MCF 10A (cell line): ENCODE results near the gene CPLANE2. TPM values are rescaled to one million over a fixed set of nuclear protein-coding genes. Genes with fewer than 3 reads are reported as not detected.

Experiments
- BruUV-seq: library from RNA; stranded (reverse); fragments of 400-500 nt; replicated peaks from 2 replicates; lab custom pipeline; 2021; lab: Mats Ljungman, UMichigan
- CTCF ChIA-PET: fragments of 300-600 bp; sonication (Branson Sonifier 250); formaldehyde crosslinking; extraction: SDS; loops from one replicate; lab custom pipeline; 2021; ENCODE audit warnings: antibody characterized with exemption, inconsistent platforms; lab: Yijun Ruan, JAX
- POLR2A ChIA-PET: fragments of 300-600, 350-650 bp; sonication (Branson Sonifier 250); formaldehyde crosslinking; extraction: SDS; loops from one replicate; lab custom pipeline; 2020; ENCODE audit warnings: antibody characterized with exemption, inconsistent platforms; lab: Yijun Ruan, JAX
- DNase-seq: peaks from one replicate; pipeline ENCODE4 v3.0.0-alpha.2; 2018; ENCODE audit not compliant: unreplicated experiment
- H3K27ac Mint-ChIP-seq: one replicate; pipeline ENCODE4 v1.8.0; 2022; ENCODE audit warnings: mild to moderate bottlenecking, low read depth, mixed read lengths; ENCODE audit not compliant: unreplicated experiment
- H3K27me3 Mint-ChIP-seq: one replicate; pipeline ENCODE4 v1.8.0; 2022; ENCODE audit warnings: mixed read lengths; ENCODE audit not compliant: insufficient read depth, unreplicated experiment
- H3K36me3 Mint-ChIP-seq: one replicate; pipeline ENCODE4 v1.8.0; 2022; ENCODE audit warnings: mild to moderate bottlenecking, moderate library complexity, mixed read lengths; ENCODE audit not compliant: insufficient read depth, unreplicated experiment
- H3K4me1 Mint-ChIP-seq: one replicate; pipeline ENCODE4 v1.8.0; 2022; ENCODE audit warnings: mixed read lengths; ENCODE audit not compliant: insufficient read depth, unreplicated experiment
- H3K4me3 Mint-ChIP-seq: one replicate; pipeline ENCODE4 v1.8.0; 2022; ENCODE audit warnings: mild to moderate bottlenecking, moderate library complexity, mixed read lengths; ENCODE audit not compliant: unreplicated experiment
- H3K9me3 Mint-ChIP-seq: one replicate; pipeline ENCODE4 v1.8.0; 2022; ENCODE audit warnings: mixed read lengths; ENCODE audit not compliant: unreplicated experiment
- CTCF ChIP-seq: fragments of 200-600 bp; IDR thresholded peaks from one replicate; pipeline ENCODE4 v1.8.0; 2022; ENCODE audit warnings: antibody characterized with exemption, mild to moderate bottlenecking; ENCODE audit not compliant: unreplicated experiment
- intact Hi-C: fragments of 100-400 bp; cut with micrococcal nuclease; formaldehyde crosslinking; loops from 2 replicates; pipeline ENCODE4 v1.14.1; 2022
- total RNA-seq: library from RNA; stranded (reverse); gene quantifications from 2 replicates; pipeline ENCODE4 v1.2.3, GENCODE V29; 2022

Gene CPLANE2
- total RNA-seq, 1 experiment from 2014 or later, result 8.3 TPM

DNA sequence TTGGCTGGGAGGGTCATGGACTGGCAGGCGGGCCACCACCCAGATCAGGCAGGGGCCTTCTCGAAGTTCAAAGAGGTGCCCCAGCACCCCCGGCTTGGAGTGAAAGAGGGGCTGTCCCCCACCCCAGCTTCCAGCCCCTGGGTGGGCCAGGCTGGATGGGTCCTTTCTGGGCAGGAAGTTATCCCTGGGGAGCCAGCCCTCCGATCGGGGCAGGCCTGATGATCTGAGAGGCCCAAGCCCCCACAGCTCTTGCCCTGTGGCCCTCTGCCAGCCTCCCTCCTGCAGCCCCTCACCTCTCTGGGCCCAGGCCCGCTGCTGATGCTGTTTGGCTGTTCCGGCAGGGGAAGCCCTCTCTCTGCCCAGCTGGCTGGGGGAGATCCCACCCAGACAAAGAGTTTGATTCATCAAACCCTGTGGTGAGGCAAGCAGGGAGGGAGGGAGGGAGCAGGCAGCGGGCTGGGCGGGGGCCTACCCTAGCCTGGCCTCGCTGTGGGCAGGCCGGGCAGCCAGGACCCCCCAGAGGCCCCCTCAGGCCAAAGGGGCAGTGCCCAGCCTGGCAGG is 27.1 kb downstream of the CPLANE2 start:
- no TSS peak for BruUV-seq

DNA sequence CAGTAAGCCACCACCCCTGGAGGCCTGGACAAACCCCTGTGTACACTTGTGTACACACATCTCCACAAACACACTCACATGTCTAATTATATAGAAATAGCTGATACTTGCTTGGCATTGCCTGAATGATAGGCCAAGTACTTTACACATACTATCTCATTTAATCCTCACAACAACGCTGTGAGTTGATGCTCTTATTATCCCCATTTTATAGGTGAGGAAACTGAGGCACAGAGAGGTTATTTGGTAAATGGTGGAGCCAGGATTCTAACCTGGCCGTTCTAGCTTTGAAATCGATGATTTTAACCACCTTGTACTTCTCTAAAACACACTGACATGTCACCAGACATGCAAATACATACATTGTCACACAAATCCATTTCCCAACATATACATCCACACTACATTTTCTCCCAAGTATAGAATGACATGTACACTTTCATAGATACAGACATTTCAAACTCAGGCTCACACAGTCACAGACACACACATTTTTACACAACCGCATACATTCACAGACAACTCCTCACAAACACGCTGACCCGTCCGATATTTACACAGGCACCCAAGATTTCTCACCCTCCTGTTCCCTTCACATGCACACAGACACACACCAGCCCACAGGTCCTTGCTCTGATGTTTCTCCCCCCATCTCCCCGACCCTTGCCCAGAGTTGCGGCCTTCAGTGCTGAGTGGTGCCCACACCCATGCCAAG is 27.7 kb downstream of the CPLANE2 start:
- CTCF ChIA-PET, result interaction anchor here (1.2 kb wide), 1 partner anchor 12 kb away, joined by 3 read pairs; no protein-coding TSS in a partner anchor
- H3K4me3 Mint-ChIP-seq, result no peak overlapping the region
- BruUV-seq, result no TSS peak

More for the DNA sequence above, 27.1 kb downstream of the CPLANE2 start:
- no peak overlapping the region for H3K27ac Mint-ChIP-seq
- no peak for TF ChIP-seq CTCF
- POLR2A ChIA-PET, result no interaction called here
- no peak overlapping the region for H3K4me3 Mint-ChIP-seq
- no peak for DNase-seq
- intact Hi-C loops, result no loop called here
- no peaks in the 10 kb centered on the region for H3K9me3 Mint-ChIP-seq
- peaks cover 6% of the 10 kb centered on the region for H3K4me1 Mint-ChIP-seq
- CTCF ChIA-PET, result no interaction called here
- H3K27me3 Mint-ChIP-seq, result no peaks in the 10 kb centered on the region
- peaks cover 5% of the 10 kb centered on the region for H3K36me3 Mint-ChIP-seq

GRCh38 chr1:16208270-16208987 is 28.6 kb downstream of the CPLANE2 start:
- ChIA-PET CTCF (interaction anchor here (1.2 kb wide), 1 partner anchor 13 kb away, joined by 3 read pairs; no protein-coding TSS in a partner anchor), POLR2A (interaction anchor here (0.7 kb wide), 1 partner anchor 85 kb away, joined by 4 read pairs; no protein-coding TSS in a partner anchor)
- TF ChIP-seq CTCF, result no peak
- Mint-ChIP-seq H3K4me1 (peaks cover 6% of the 10 kb centered on the region), H3K27me3 (no peaks in the 10 kb centered on the region), H3K27ac (no peak overlapping the region), H3K36me3 (peaks cover 5% of the 10 kb centered on the region), H3K4me3 (no peak overlapping the region), H3K9me3 (no peaks in the 10 kb centered on the region)
- no TSS peak for BruUV-seq
- intact Hi-C loops, result no loop called here
- no peak for DNase-seq

More for the DNA sequence above, 27.7 kb downstream of the CPLANE2 start:
- POLR2A ChIA-PET, result interaction anchor here (0.7 kb wide), 1 partner anchor 86 kb away, joined by 4 read pairs; no protein-coding TSS in a partner anchor
- peaks cover 5% of the 10 kb centered on the region for H3K36me3 Mint-ChIP-seq
- H3K9me3 Mint-ChIP-seq, result no peaks in the 10 kb centered on the region
- no peak for DNase-seq
- H3K27me3 Mint-ChIP-seq, result no peaks in the 10 kb centered on the region
- peaks cover 6% of the 10 kb centered on the region for H3K4me1 Mint-ChIP-seq
- TF ChIP-seq CTCF, result no peak
- intact Hi-C loops, result no loop called here
- H3K27ac Mint-ChIP-seq, result no peak overlapping the region
